Keratinocyte (primary cell): ENCODE results near the gene PKNOX1. TPM values are rescaled to one million over a fixed set of nuclear protein-coding genes. Genes with fewer than 3 reads are reported as not detected.

Experiments
- DNase-seq: peaks from one replicate; pipeline ENCODE4 v3.0.0-alpha.2; 2011; ENCODE audit warnings: low read depth, missing footprints, low spot score
- FAIRE-seq: peaks from 2 replicates; lab custom pipeline; 2011; peaks lifted over from hg19 to GRCh38; lab: Jason Lieb, UNC
- H2AFZ ChIP-seq: 2 replicates; pipeline ENCODE4 v1.6.0; 2012; ENCODE audit warnings: low read length, control low read depth, inconsistent platforms; ENCODE audit not compliant: control insufficient read depth
- H3K27ac ChIP-seq: 2 replicates; pipeline ENCODE4 v1.5.1; 2011; ENCODE audit warnings: low read length; ENCODE audit not compliant: control insufficient read depth, insufficient read depth
- H3K27me3 ChIP-seq: 3 replicates; pipeline ENCODE4 v1.6.0; 2011; ENCODE audit warnings: low read length; ENCODE audit not compliant: control insufficient read depth, insufficient read depth; ENCODE audit errors: extremely low read depth
- H3K36me3 ChIP-seq, 2 experiments: 2 replicates in 1 of 2; 3 replicates in 1 of 2; pipeline ENCODE4 v1.5.1; 2011; ENCODE audit warnings: low read length in 2 of 2, mild to moderate bottlenecking in 1 of 2; ENCODE audit not compliant: control insufficient read depth in 2 of 2, insufficient read depth in 2 of 2; ENCODE audit errors: extremely low read depth in 1 of 2
- H3K4me1 ChIP-seq: 3 replicates; pipeline ENCODE4 v1.5.1; 2011; ENCODE audit warnings: low read length; ENCODE audit not compliant: control insufficient read depth, insufficient read depth; ENCODE audit errors: extremely low read depth
- H3K4me2 ChIP-seq: 3 replicates; pipeline ENCODE4 v1.6.0; 2011; ENCODE audit warnings: low read depth, low read length; ENCODE audit not compliant: control insufficient read depth, insufficient read depth; ENCODE audit errors: extremely low read depth
- H3K4me3 ChIP-seq, 3 experiments: fragments of 200-600 bp in 1 of 3; sonication (generic) in 1 of 3; 2 replicates in 2 of 3; 3 replicates in 1 of 3; pipeline ENCODE4 v1.5.1; 2011 to 2016; ENCODE audit warnings: low read length in 3 of 3, mild to moderate bottlenecking in 3 of 3, control low read depth in 2 of 3, inconsistent platforms in 1 of 3, low read depth in 1 of 3, mixed read lengths in 1 of 3, mixed run types in 1 of 3, moderate library complexity in 1 of 3; ENCODE audit not compliant: control insufficient read depth in 2 of 3, insufficient read depth in 2 of 3; ENCODE audit errors: extremely low read depth in 1 of 3
- H3K79me2 ChIP-seq: 2 replicates; pipeline ENCODE4 v1.6.0; 2012; ENCODE audit warnings: low read length; ENCODE audit not compliant: control insufficient read depth, insufficient read depth
- H3K9ac ChIP-seq: 3 replicates; pipeline ENCODE4 v1.6.0; 2011; ENCODE audit warnings: low read length; ENCODE audit not compliant: control insufficient read depth, insufficient read depth; ENCODE audit errors: extremely low read depth
- H3K9me1 ChIP-seq: 3 replicates; pipeline ENCODE4 v1.6.0; 2011; ENCODE audit warnings: low read length; ENCODE audit not compliant: control insufficient read depth, insufficient read depth; ENCODE audit errors: extremely low read depth
- H3K9me3 ChIP-seq: 2 replicates; pipeline ENCODE4 v1.5.1; 2012; ENCODE audit warnings: low read depth, low read length; ENCODE audit not compliant: control insufficient read depth
- H4K20me1 ChIP-seq: 3 replicates; pipeline ENCODE4 v1.6.0; 2011; ENCODE audit warnings: low read length; ENCODE audit not compliant: control insufficient read depth, insufficient read depth; ENCODE audit errors: extremely low read depth
- EZH2 ChIP-seq: IDR thresholded peaks from one replicate; pipeline ENCODE4 v1.6.1; 2012; ENCODE audit warnings: inconsistent platforms, mild to moderate bottlenecking, low read length, moderate library complexity
- dilution Hi-C: fragments of 300-500 bp; cut with MboI; formaldehyde crosslinking; loops from one replicate; pipeline ENCODE4 v1.7.0; 2020; ENCODE audit warnings: low sequenced_read_pairs; ENCODE audit not compliant: extremely low pct_ligation_motif_present
- polyA plus RNA-seq, 5 experiments: library from polyadenylated mRNA; depleted of rRNA in 3 of 5; stranded (reverse) in 3 of 5; stranded (forward) in 1 of 5; unstranded in 1 of 5; fragments of >200 nt; gene quantifications; 1 replicate in 1 of 5; 2 replicates in 3 of 5; 3 replicates in 1 of 5; pipeline versions ENCODE4 v1.2.1 to v1.2.3, GENCODE V29; 2011 to 2012; ENCODE audit warnings: missing spikeins in 2 of 5, low read depth in 1 of 5, low replicate concordance in 1 of 5
- TF ChIP-seq, protein P1 (sequence below), 3 experiments: IDR thresholded peaks in 1 of 3; conservative IDR thresholded peaks in 1 of 3; optimal IDR thresholded peaks in 1 of 3; 2 replicates in 2 of 3; 3 replicates in 1 of 3; pipeline versions ENCODE3 to v1.5.1; 2011; ENCODE audit warnings: low read length in 3 of 3, mild to moderate bottlenecking in 3 of 3, moderate library complexity in 2 of 3, control low read depth in 1 of 3, inconsistent platforms in 1 of 3; ENCODE audit not compliant: insufficient read depth in 2 of 3; ENCODE audit errors: extremely low read depth in 1 of 3

PKNOX1 gene
- polyA plus RNA-seq, 1 donor (not counting 4 experiments of a cell fraction or from before 2014, with no cell fraction given), result 33.3 TPM

DNA sequence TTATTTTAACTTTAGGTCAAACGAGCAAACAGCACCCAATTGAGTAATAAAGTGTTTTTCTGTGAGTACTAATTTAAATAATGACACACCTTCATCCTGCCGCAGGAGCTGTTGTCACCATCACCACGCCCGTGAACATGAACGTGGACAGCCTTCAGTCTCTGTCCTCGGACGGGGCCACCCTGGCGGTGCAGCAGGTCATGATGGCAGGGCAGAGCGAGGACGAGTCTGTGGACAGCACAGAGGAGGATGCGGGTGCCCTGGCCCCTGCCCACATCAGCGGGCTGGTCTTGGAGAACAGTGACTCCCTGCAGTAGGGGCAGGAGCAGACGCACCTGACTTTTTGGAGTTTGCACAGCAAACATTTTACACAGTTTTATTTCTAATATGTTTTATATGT is 55.4 kb downstream of the PKNOX1 start:
- H3K27ac ChIP-seq, result no peak overlapping the region
- H4K20me1 ChIP-seq, result no peaks in the 10 kb centered on the region
- peaks cover 17 to 34% of the 10 kb centered on the region in 2 experiments for H3K36me3 ChIP-seq
- no peak overlapping the region for H3K4me3 ChIP-seq
- DNase-seq (no peak), FAIRE-seq (no peak)
- no peaks in the 10 kb centered on the region for H3K79me2 ChIP-seq
- H3K4me1 ChIP-seq, result peaks cover 3% of the 10 kb centered on the region
- no peaks in the 10 kb centered on the region for H3K27me3 ChIP-seq
- H3K4me2 ChIP-seq, result no peak overlapping the region
- dilution Hi-C loops, result no loop called here
- TF ChIP-seq, protein P1, sequence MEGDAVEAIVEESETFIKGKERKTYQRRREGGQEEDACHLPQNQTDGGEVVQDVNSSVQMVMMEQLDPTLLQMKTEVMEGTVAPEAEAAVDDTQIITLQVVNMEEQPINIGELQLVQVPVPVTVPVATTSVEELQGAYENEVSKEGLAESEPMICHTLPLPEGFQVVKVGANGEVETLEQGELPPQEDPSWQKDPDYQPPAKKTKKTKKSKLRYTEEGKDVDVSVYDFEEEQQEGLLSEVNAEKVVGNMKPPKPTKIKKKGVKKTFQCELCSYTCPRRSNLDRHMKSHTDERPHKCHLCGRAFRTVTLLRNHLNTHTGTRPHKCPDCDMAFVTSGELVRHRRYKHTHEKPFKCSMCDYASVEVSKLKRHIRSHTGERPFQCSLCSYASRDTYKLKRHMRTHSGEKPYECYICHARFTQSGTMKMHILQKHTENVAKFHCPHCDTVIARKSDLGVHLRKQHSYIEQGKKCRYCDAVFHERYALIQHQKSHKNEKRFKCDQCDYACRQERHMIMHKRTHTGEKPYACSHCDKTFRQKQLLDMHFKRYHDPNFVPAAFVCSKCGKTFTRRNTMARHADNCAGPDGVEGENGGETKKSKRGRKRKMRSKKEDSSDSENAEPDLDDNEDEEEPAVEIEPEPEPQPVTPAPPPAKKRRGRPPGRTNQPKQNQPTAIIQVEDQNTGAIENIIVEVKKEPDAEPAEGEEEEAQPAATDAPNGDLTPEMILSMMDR (optimal IDR thresholded peaks at IDR 0.05 in 1 of 3, IDR thresholded peaks at IDR 0.05 in 1 of 3, conservative IDR thresholded peaks at IDR 0.05 in 1 of 3; ENCODE audit: extremely low read depth in 1 of 3, insufficient read depth in 2 of 3, low read length in 3 of 3), result no peak
- no peak for TF ChIP-seq EZH2
- no peak overlapping the region for H2AFZ ChIP-seq
- no peaks in the 10 kb centered on the region for H3K9me1 ChIP-seq
- H3K9ac ChIP-seq, result no peak overlapping the region
- no peaks in the 10 kb centered on the region for H3K9me3 ChIP-seq

DNA sequence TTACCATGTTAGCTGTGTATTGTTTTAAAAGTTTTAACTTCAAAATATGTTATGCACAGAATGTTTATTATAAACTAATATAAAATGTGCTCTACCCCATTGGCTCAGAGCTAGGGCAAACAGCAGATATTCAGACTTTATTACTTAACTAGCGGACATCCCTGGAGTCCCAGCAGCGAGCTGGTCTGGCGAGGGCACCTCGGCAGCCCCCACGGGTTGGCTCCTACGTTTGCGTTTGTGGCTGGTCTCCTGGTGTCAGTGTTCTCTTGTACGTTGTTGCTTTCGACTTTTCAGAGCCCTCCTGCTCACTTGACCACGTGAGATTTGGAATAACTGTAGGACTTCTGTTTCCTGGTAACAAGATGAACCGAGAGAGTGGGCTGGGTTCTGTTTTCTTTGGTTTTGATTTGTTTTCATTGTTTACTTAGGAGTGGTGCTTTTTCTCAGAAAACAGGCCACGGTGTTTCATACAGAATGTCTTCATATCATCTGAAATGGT is 56.8 kb downstream of the PKNOX1 start:
- Histone ChIP-seq H3K9me1 (no peaks in the 10 kb centered on the region), H3K79me2 (no peaks in the 10 kb centered on the region), H3K36me3 (peaks cover 17 to 21% of the 10 kb centered on the region in 2 experiments), H3K9ac (no peak overlapping the region), H4K20me1 (no peaks in the 10 kb centered on the region), H3K4me3 (no peak overlapping the region), H3K27ac (no peak overlapping the region), H2AFZ (no peak overlapping the region), H3K4me1 (peaks cover 3% of the 10 kb centered on the region), H3K4me2 (no peak overlapping the region), H3K27me3 (no peaks in the 10 kb centered on the region), H3K9me3 (no peaks in the 10 kb centered on the region)
- TF ChIP-seq, protein P1 (optimal IDR thresholded peaks at IDR 0.05 in 1 of 3, IDR thresholded peaks at IDR 0.05 in 1 of 3, conservative IDR thresholded peaks at IDR 0.05 in 1 of 3; ENCODE audit: extremely low read depth in 1 of 3, insufficient read depth in 2 of 3, low read length in 3 of 3), result no peak
- no peak for TF ChIP-seq EZH2
- DNase-seq, result no peak
- no peak for FAIRE-seq
- dilution Hi-C loops, result no loop called here
